GM12892 (cell line): ENCODE results near the gene UBE2L5.
"Not testable (repeated sequence)": the region's sequence is repeated elsewhere in the genome, so short reads cannot be mapped to it uniquely, and the experiment has no call there.

Experiments used
- DNase-seq: peaks from one replicate; pipeline ENCODE4 v3.0.0; 2011; ENCODE audit not compliant: insufficient read length
- FAIRE-seq: peaks from 2 replicates; lab custom pipeline; 2011; peaks lifted over from hg19 to GRCh38; lab: Jason Lieb, UNC
- POLR2A ChIP-seq: IDR thresholded peaks from 2 replicates; pipeline ENCODE4 v1.6.1; 2011; ENCODE audit warnings: low read depth, low read length, control low read depth
- POLR2AphosphoS5 ChIP-seq: IDR thresholded peaks from 2 replicates; pipeline ENCODE4 v1.6.1; 2011; ENCODE audit warnings: low read depth, low read length, control low read depth
- TAF1 ChIP-seq: IDR thresholded peaks from 2 replicates; pipeline ENCODE4 v1.6.1; 2011; ENCODE audit warnings: low read depth, mild to moderate bottlenecking, control low read depth, low read length, borderline replicate concordance

UBE2L5 gene

DNA sequence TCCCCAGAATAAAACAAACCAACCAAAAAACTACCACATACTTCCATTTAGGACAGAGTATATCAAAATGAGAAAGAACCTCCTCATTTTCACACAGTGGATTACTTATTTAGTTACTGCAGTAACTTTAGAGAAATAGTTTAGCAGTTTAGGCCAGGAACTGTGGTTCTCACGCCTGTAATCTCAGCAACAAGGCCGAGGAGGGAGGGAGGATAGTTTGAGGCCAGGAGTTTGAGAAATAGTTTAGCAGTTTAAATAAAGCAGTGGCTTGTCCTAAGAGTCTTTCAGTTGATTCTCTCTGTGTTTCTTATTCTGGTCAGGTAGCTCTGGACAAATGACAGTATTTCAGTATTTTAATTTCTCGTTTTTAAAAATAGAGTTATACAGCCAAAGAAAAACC is 34.0 kb downstream of the UBE2L5 start:
- FAIRE-seq (no peak), DNase-seq (no peak)
- no peak for TF ChIP-seq POLR2A
- TF ChIP-seq POLR2AphosphoS5 = no peak
- no peak for TF ChIP-seq TAF1

DNA sequence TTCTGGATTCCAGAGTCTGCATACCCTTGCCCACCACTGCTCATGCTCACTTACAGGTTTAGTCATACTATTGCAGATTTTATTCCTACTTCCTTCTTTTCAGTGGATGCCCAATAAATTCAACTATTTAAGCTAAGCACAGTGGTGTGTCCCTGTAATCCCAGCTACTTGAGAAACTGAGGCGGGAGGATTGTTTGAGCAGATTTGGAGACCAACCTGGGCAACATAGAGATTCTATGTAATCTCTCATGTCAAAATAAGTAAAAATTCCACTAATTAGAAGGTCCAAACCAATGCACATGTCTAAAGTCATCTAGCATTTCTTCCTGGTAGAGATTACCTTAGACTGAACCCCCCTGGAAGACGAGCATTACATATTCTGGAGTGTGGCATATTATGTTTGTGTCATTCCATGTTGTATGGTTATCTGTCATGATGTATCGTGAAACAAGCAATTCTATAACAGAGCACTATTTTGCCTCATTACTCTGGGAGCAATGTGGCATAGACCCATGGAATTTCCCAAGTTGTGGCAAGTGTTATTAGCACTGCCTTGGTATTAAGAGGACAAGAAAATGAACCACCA is 35.1 kb downstream of the UBE2L5 start:
- no peak for FAIRE-seq
- DNase-seq = no peak
- TF ChIP-seq POLR2A (no peak), POLR2AphosphoS5 (no peak; the same call in 1 of the 2 replicates), TAF1 (no peak)

- not testable (repeated sequence) for DNase-seq, FAIRE-seq
Measured at GRCh38 chr13:30461279-30462066, 39.2 kb downstream of the UBE2L5 start.

GRCh38 chr13:30463787-30464495 is 41.6 kb downstream of the UBE2L5 start:
- peak; percentile 35 for DNase-seq
- peak; percentile 96 for FAIRE-seq
- TF ChIP-seq POLR2AphosphoS5 (peak; percentile 80; the same call in 1 of the 2 replicates), POLR2A (peak; percentile 68), TAF1 (0 out of 2 replicates have a peak, but pooled peaks have one; percentile 13)

- FAIRE-seq (peak; percentile 56), DNase-seq (peak; percentile 33)
- TF ChIP-seq TAF1 = no peak
- TF ChIP-seq POLR2A = peak; percentile 54; the same call in 1 of the 2 replicates
Measured at GRCh38 chr13:30464496-30465342, 42.4 kb downstream of the UBE2L5 start.

- TF ChIP-seq POLR2AphosphoS5 (no peak), TAF1 (no peak), POLR2A (no peak)
- FAIRE-seq (no peak), DNase-seq (no peak)
Measured at GRCh38 chr13:30465343-30465592, 43.0 kb downstream of the UBE2L5 start.

DNA sequence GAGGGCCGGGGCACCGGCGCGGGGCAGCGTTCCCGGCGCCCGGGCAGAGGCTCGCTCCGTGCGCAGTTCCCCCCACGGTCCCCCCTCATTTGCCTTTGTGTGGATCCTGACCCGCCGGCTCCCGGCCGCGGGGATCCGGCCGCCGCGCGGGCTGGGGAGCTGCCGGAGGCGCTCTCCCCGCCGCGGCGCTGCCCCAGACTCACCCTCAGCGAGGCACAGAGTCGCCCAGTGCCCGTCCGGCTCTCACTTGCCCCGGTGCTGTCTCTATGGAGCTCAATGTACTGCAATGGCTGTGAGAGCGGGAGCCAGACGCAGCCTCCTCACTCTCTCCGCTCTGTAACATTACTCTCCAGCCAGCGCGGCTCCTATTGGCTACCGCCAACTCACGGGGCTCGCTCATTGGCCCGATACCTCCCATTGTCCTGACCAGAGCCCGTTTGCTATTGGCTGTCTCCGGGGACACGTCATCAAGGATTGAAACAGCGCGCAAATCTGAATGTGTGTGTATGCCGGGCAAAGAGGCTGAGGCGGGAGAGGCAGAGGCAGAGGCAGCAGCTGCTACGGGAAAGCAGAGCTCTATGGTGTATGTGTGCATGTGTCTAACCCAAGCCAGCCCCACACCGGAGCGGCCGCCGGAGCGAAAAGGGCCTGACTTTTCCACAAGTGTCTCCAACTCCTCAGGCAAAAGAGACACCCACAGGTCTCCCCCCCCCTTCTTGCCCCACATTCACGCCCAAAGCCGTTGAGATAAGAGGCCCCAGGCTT is 43.5 kb downstream of the UBE2L5 start, which contains the start of gene HMGB1:
Gene HMGB1, minus strand, starts transcription at position 344 of the 765 bp plus-strand sequence. CDS start 2,256 bp downstream, outside the sequence.
- TF ChIP-seq POLR2A (peak; percentile 96), TAF1 (peak; percentile 25), POLR2AphosphoS5 (peak; percentile 89)
- peak; percentile 87 for DNase-seq
- FAIRE-seq = peak; percentile 99

GRCh38 chr13:30466358-30466714 is 44.0 kb downstream of the UBE2L5 start:
- DNase-seq = peak; percentile 31
- FAIRE-seq = peak; percentile 38

GRCh38 chr13:30466841-30467252 is 44.6 kb downstream of the UBE2L5 start:
- TF ChIP-seq POLR2AphosphoS5 = no peak
- no peak for TF ChIP-seq TAF1
- TF ChIP-seq POLR2A = no peak
- no peak for DNase-seq
- FAIRE-seq = peak; percentile 69

More at GRCh38 chr13:30466358-30466714, 44.0 kb downstream of the UBE2L5 start:
- TF ChIP-seq POLR2A = no peak
- TF ChIP-seq TAF1 = no peak
- TF ChIP-seq POLR2AphosphoS5 = no peak

- no peak for DNase-seq
- FAIRE-seq = no peak
- no peak for TF ChIP-seq POLR2AphosphoS5
- TF ChIP-seq POLR2A = no peak
- no peak for TF ChIP-seq TAF1
Measured at GRCh38 chr13:30473675-30474074, 51.4 kb downstream of the UBE2L5 start.
